ENCODE results near the gene TENM4.

DNA sequence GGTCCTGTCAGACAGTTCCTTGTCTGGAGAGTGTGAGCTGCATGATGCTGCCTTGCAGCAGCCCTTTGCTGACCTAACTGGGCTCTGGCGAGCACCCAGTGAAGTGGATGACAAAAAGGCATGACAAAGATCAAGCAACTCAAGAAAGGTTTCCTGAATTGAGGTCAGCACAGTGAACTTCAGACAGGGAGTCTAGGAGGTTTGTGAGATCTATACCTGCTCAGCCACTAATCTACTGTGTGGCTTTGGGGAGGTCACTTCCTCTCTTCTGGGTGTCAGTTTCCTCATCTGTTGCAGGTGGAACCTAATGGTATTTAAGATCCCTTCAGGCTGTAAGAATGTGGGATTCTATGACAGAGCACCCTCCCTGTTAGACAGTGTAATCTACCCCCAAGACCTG, 652.3 kb downstream of the TENM4 start:
- TF ChIP-seq EZH2 (IDR thresholded peaks at IDR 0.05), result no peak
- TF ChIP-seq POLR2AphosphoS5 (IDR thresholded peaks at IDR 0.05; ENCODE audit: borderline replicate concordance, low read depth, low read length), result no peak
